ENCODE results near the gene PLN. TPM values are rescaled to one million over a fixed set of nuclear protein-coding genes. Genes with fewer than 3 reads are reported as not detected.

Gene PLN
- total RNA-seq, 4 donors from 2014 or later, result 1.5 to 11.2 (median 5.3) TPM

GRCh38 chr6:118546164-118546879, 1.8 kb upstream of the PLN start:
- TF ChIP-seq CTCF (IDR thresholded peaks at IDR 0.05) (no peak), EP300 (IDR thresholded peaks at IDR 0.05) (no peak), POLR2AphosphoS5 (IDR thresholded peaks at IDR 0.05) (no peak), POLR2A (IDR thresholded peaks at IDR 0.05) (no peak)

GRCh38 chr6:118546880-118547218, 1.2 kb upstream of the PLN start:
- Histone ChIP-seq H3K27me3 (no peaks in the 10 kb centered on the region), H3K4me1 (peaks cover 9% of the 10 kb centered on the region), H3K27ac (no peak overlapping the region), H3K36me3 (no peaks in the 10 kb centered on the region), H3K4me3 (no peak overlapping the region), H3K9me3 (no peaks in the 10 kb centered on the region)
- 68% methylated on average over 1 of the region's 1 CpG for WGBS
- no peak for DNase-seq (ENCODE audit: low spot score in 2 of 2)
- TF ChIP-seq POLR2AphosphoS5 (IDR thresholded peaks at IDR 0.05), result no peak
- TF ChIP-seq CTCF (IDR thresholded peaks at IDR 0.05), result no peak
- TF ChIP-seq EP300 (IDR thresholded peaks at IDR 0.05), result no peak
- no peak for TF ChIP-seq POLR2A (IDR thresholded peaks at IDR 0.05)

More at GRCh38 chr6:118546164-118546879, 1.8 kb upstream of the PLN start:
- DNase-seq (ENCODE audit: low spot score in 2 of 2), result no peak
- Histone ChIP-seq H3K36me3 (no peaks in the 10 kb centered on the region), H3K4me1 (peaks cover 6% of the 10 kb centered on the region), H3K9me3 (no peaks in the 10 kb centered on the region), H3K27ac (no peak overlapping the region), H3K4me3 (no peak overlapping the region), H3K27me3 (no peaks in the 10 kb centered on the region)
- WGBS, result 76% methylated on average over 4 of the region's 4 CpGs

- TF ChIP-seq EP300 (IDR thresholded peaks at IDR 0.05) (no peak), CTCF (IDR thresholded peaks at IDR 0.05) (no peak), POLR2AphosphoS5 (IDR thresholded peaks at IDR 0.05) (no peak), POLR2A (IDR thresholded peaks at IDR 0.05) (no peak)
Observed at GRCh38 chr6:118548613-118549012, 517 bp downstream of the PLN start.

GRCh38 chr6:118551063-118552053, 3.3 kb downstream of the PLN start:
- Histone ChIP-seq H3K27ac (no peak overlapping the region), H3K9me3 (no peaks in the 10 kb centered on the region), H3K36me3 (no peaks in the 10 kb centered on the region), H3K27me3 (no peaks in the 10 kb centered on the region), H3K4me3 (no peak overlapping the region), H3K4me1 (peaks cover 12% of the 10 kb centered on the region)
- no peak for DNase-seq (ENCODE audit: low spot score in 2 of 2)
- 39% methylated on average over 3 of the region's 3 CpGs for WGBS
- TF ChIP-seq EP300 (IDR thresholded peaks at IDR 0.05) (no peak), CTCF (IDR thresholded peaks at IDR 0.05) (peak; percentile 4 to 36), POLR2A (IDR thresholded peaks at IDR 0.05) (no peak)

More at GRCh38 chr6:118548613-118549012, 517 bp downstream of the PLN start:
- H3K36me3 ChIP-seq, result no peaks in the 10 kb centered on the region
- no peaks in the 10 kb centered on the region for H3K9me3 ChIP-seq
- no peak for DNase-seq (ENCODE audit: low spot score in 2 of 2)
- peaks cover 12% of the 10 kb centered on the region for H3K4me1 ChIP-seq
- no peak overlapping the region for H3K4me3 ChIP-seq
- H3K27me3 ChIP-seq, result no peaks in the 10 kb centered on the region
- H3K27ac ChIP-seq, result no peak overlapping the region

- no peaks in the 10 kb centered on the region for H3K36me3 ChIP-seq
- peaks cover 12% of the 10 kb centered on the region for H3K4me1 ChIP-seq
- H3K9me3 ChIP-seq, result no peaks in the 10 kb centered on the region
- H3K27ac ChIP-seq, result no peak overlapping the region
- 40% methylated on average over 1 of the region's 1 CpG for WGBS
- no peak overlapping the region for H3K4me3 ChIP-seq
- DNase-seq (ENCODE audit: low spot score in 2 of 2), result no peak
- no peaks in the 10 kb centered on the region for H3K27me3 ChIP-seq
- no peak for TF ChIP-seq POLR2A (IDR thresholded peaks at IDR 0.05)
- TF ChIP-seq CTCF (IDR thresholded peaks at IDR 0.05), result no peak
- no peak for TF ChIP-seq EP300 (IDR thresholded peaks at IDR 0.05)
- TF ChIP-seq POLR2AphosphoS5 (IDR thresholded peaks at IDR 0.05), result no peak
Observed at GRCh38 chr6:118553132-118553531, 5.0 kb downstream of the PLN start.

Measured in suprapubic skin (tissue), 4 donors.